Measurements from ENCODE around the gene AMN.

GRCh38 chr14:102958461-102958860 lies 36.0 kb downstream of the AMN start:
- no peak for TF ChIP-seq CTCF (IDR thresholded peaks at IDR 0.05)
- no peak for TF ChIP-seq POLR2AphosphoS5 (IDR thresholded peaks at IDR 0.05)
- no peak for TF ChIP-seq POLR2A (IDR thresholded peaks at IDR 0.05)
- TF ChIP-seq EP300 (IDR thresholded peaks at IDR 0.05), result no peak

Data from gastroesophageal sphincter (tissue), 3 donors.